A549 (cell line): ENCODE measurements around the gene H2BK1. TPM values are rescaled to one million over a fixed set of nuclear protein-coding genes. Genes with fewer than 3 reads are reported as not detected.

Experiments
- ATAC-seq, 2 experiments: fragments of 200-7000 bp in 1 of 2; fragments of >200 bp in 1 of 2; cut with Nextera tagmentation in 1 of 2; cut with Tn5 transposase in 1 of 2; 3 replicates each; pipeline versions ENCODE4 v1.8.0 to v1.9.1; 2018 to 2020; ENCODE audit warnings: mild to moderate bottlenecking in 1 of 2, moderate library complexity in 1 of 2
- CTCF ChIA-PET: fragments of 300-600 bp; sonication (Branson Sonifier 250); formaldehyde crosslinking; extraction: SDS; loops from one replicate; lab custom pipeline; 2021; ENCODE audit warnings: antibody characterized with exemption, inconsistent platforms; lab: Yijun Ruan, JAX
- POLR2A ChIA-PET: fragments of 350-600 bp; formaldehyde crosslinking; extraction: SDS; loops from one replicate; lab custom pipeline; 2021; ENCODE audit warnings: antibody characterized with exemption, inconsistent platforms; lab: Yijun Ruan, JAX
- DNase-seq, 2 experiments: peaks; one replicate each; pipeline versions ENCODE4 v3.0.0 to v3.0.0-alpha.2; 2011 to 2016; ENCODE audit warnings: low read depth in 1 of 2, low spot score in 1 of 2
- FAIRE-seq: peaks from 2 replicates; lab custom pipeline; 2011; peaks lifted over from hg19 to GRCh38; lab: Jason Lieb, UNC
- H3K27ac ChIP-seq, 2 experiments: fragments of >200 bp; sonication (Bioruptor Twin); formaldehyde crosslinking; 3 replicates each; pipeline ENCODE4 v1.5.1; 2016 to 2017
- H3K4me1 ChIP-seq: fragments of >200 bp; sonication (Bioruptor Twin); formaldehyde crosslinking; 3 replicates; pipeline ENCODE4 v1.6.1; 2016
- H3K4me2 ChIP-seq: fragments of >200 bp; sonication (Bioruptor Twin); formaldehyde crosslinking; 3 replicates; pipeline ENCODE4 v1.6.1; 2016
- H3K4me3 ChIP-seq: fragments of >200 bp; sonication (Bioruptor Twin); formaldehyde crosslinking; 3 replicates; pipeline ENCODE4 v1.5.1; 2016
- H3K9me3 ChIP-seq: fragments of >200 bp; sonication (Bioruptor Twin); formaldehyde crosslinking; 3 replicates; pipeline ENCODE4 v1.6.1; 2016
- BHLHE40 ChIP-seq: IDR thresholded peaks from 2 replicates; pipeline ENCODE4 v1.6.1; 2012; ENCODE audit warnings: low read depth, low read length, inconsistent platforms
- CBX2 ChIP-seq: fragments of 200-600 bp; sonication (generic); IDR thresholded peaks from 2 replicates; pipeline ENCODE4 v1.6.1; 2016; ENCODE audit warnings: low read depth, mild to moderate bottlenecking, borderline replicate concordance
- CBX8 ChIP-seq: fragments of 200-600 bp; sonication (generic); IDR thresholded peaks from 2 replicates; pipeline ENCODE4 v1.6.1; 2016
- CHD2 ChIP-seq: fragments of 150-350 bp; IDR thresholded peaks from 2 replicates; pipeline ENCODE4 v1.6.1; 2014; ENCODE audit warnings: low read length; ENCODE audit not compliant: partially characterized antibody
- CHD4 ChIP-seq: fragments of 200-600 bp; sonication (generic); IDR thresholded peaks from 2 replicates; pipeline ENCODE4 v1.6.1; 2016; ENCODE audit warnings: antibody characterized with exemption, mild to moderate bottlenecking, borderline replicate concordance
- ESRRA ChIP-seq: fragments of 150-350 bp; IDR thresholded peaks from 2 replicates; pipeline ENCODE4 v1.6.1; 2014; ENCODE audit warnings: mild to moderate bottlenecking, low read length, borderline replicate concordance
- FOSB ChIP-seq: fragments of 250-450 bp; sonication (Bioruptor Pico); IDR thresholded peaks from 2 replicates; pipeline ENCODE4 v1.5.0; 2020; ENCODE audit warnings: mild to moderate bottlenecking, moderate library complexity
- FOSL2 ChIP-seq, 2 experiments: fragments of 450-650 bp in 1 of 2; fragments of >200 bp in 1 of 2; sonication (Bioruptor Twin) in 1 of 2; formaldehyde crosslinking; IDR thresholded peaks; 2 replicates each; pipeline versions ENCODE4 v1.5.0 to v1.6.1; 2016 to 2020; ENCODE audit warnings: mild to moderate bottlenecking in 1 of 2, moderate library complexity in 1 of 2
- FOXS1 ChIP-seq: fragments of 250-450 bp; sonication (Bioruptor Pico); IDR thresholded peaks from 2 replicates; pipeline ENCODE4 v1.5.0; 2020; ENCODE audit warnings: mild to moderate bottlenecking, moderate library complexity
- GATA3 ChIP-seq: IDR thresholded peaks from 2 replicates; pipeline ENCODE4 v1.6.1; 2012; ENCODE audit warnings: borderline replicate concordance
- MYC ChIP-seq: IDR thresholded peaks from 2 replicates; pipeline ENCODE4 v1.6.1; 2012; ENCODE audit warnings: mild to moderate bottlenecking, inconsistent platforms, low read length, improper control_type of control experiment, borderline replicate concordance
- PHF8 ChIP-seq: fragments of 200-600 bp; sonication (generic); IDR thresholded peaks from 2 replicates; pipeline ENCODE4 v1.6.1; 2016; ENCODE audit warnings: low read depth, mild to moderate bottlenecking, antibody characterized with exemption, moderate library complexity, borderline replicate concordance
- POLR2A ChIP-seq: IDR thresholded peaks from 2 replicates; pipeline ENCODE4 v1.6.1; 2012; ENCODE audit warnings: mild to moderate bottlenecking, low read length
- POLR2AphosphoS2 ChIP-seq: conservative IDR thresholded peaks from 2 replicates; pipeline ENCODE4 v1.6.1; 2012; ENCODE audit warnings: low read length, improper control_type of control experiment, inconsistent platforms
- RAD21 ChIP-seq, 2 experiments: fragments of >200 bp in 1 of 2; sonication (Bioruptor Twin) in 1 of 2; formaldehyde crosslinking in 1 of 2; IDR thresholded peaks in 1 of 2; conservative IDR thresholded peaks in 1 of 2; 2 replicates in 1 of 2; 3 replicates in 1 of 2; pipeline ENCODE4 v1.6.1; 2012 to 2018; ENCODE audit warnings: inconsistent platforms in 1 of 2
- RFX5 ChIP-seq: fragments of 450-650 bp; IDR thresholded peaks from 2 replicates; pipeline ENCODE4 v1.7.1; 2014; ENCODE audit warnings: antibody characterized with exemption, mild to moderate bottlenecking, moderate library complexity
- TP53 ChIP-seq: fragments of 250-450 bp; sonication (Bioruptor Pico); IDR thresholded peaks from 2 replicates; pipeline ENCODE4 v1.5.0; 2021; ENCODE audit warnings: mild to moderate bottlenecking, moderate library complexity
- ZC3H11A ChIP-seq: fragments of 450-650 bp; IDR thresholded peaks from 2 replicates; pipeline ENCODE4 v1.6.1; 2014; ENCODE audit warnings: antibody characterized with exemption, mild to moderate bottlenecking
- ZFP36 ChIP-seq: fragments of 450-650 bp; IDR thresholded peaks from 2 replicates; pipeline ENCODE4 v1.6.1; 2014; ENCODE audit warnings: borderline replicate concordance; ENCODE audit not compliant: partially characterized antibody
- ZNF302 ChIP-seq: fragments of 250-450 bp; sonication (Bioruptor Pico); IDR thresholded peaks from 2 replicates; pipeline ENCODE4 v1.9.0; 2021; ENCODE audit warnings: inconsistent platforms, mild to moderate bottlenecking, moderate library complexity
- WGBS: methylation state at CpG from one replicate; pipeline ENCODE4 v1.1.6; 2017; ENCODE audit errors: missing lambda C conversion rate; 5-methylcytosine and 5-hydroxymethylcytosine counted together
- polyA plus RNA-seq, 4 experiments: library from polyadenylated mRNA; depleted of rRNA in 3 of 4; stranded (reverse); fragments of >200 nt; fragmentation: RNase III in 1 of 4; extraction: RNeasy Plus Mini Kit Qiagen cat#74134 plus additional on column Dnase treatment in 1 of 4; gene quantifications; 2 replicates in 3 of 4; 3 replicates in 1 of 4; pipeline ENCODE4 v1.2.3, GENCODE V29; 2011 to 2017
- TF ChIP-seq, protein P1 (sequence below): fragments of 250-450 bp; sonication (Bioruptor Pico); IDR thresholded peaks from 2 replicates; pipeline ENCODE4 v1.5.0; 2020; ENCODE audit warnings: low read depth, mild to moderate bottlenecking, moderate library complexity
- TF ChIP-seq, protein P2 (sequence below): IDR thresholded peaks from 2 replicates; pipeline ENCODE4 v1.6.1; 2012; ENCODE audit warnings: low read depth, borderline replicate concordance
- TF ChIP-seq, protein P3 (sequence below): fragments of >200 bp; sonication (Bioruptor Twin); formaldehyde crosslinking; IDR thresholded peaks from 2 replicates; pipeline ENCODE4 v1.6.1; 2016

Gene H2BK1
- polyA plus RNA-seq, 2 of the 4 experiments (the other 2 are of a cell fraction) = not detected

DNA sequence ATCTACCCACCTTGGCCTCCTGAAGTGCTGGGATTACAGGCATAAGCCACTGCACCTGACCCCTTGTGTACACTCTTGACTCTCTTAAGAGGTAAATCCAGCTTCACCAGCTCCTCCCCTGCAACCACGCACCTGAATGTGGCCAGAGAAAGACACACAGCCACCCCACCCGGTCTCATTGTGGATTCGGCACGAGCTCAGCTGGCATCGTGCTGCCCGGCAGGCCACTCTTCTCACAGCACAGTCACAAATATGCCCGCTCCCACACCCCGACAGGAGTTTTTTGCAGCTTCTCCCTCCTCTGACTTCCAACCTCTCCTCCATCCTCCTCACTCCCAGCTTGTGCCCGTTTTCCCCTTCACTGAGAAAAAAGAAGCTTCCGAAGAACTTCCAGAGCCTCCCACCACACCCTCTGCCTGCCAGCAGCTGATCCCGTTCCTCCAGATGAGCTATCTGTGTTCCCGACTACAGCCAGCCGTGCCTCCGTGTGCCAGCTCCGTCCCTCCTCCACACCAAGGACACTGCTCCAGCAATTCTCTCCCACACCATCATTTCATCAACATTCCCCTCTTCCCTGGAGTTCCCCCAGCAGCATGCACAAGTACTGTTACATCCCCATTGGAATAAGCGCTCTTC lies 46.2 kb upstream of the H2BK1 start:
- WGBS = 74% methylated on average over 16 of the region's 16 CpGs
- ATAC-seq = no peak
- Histone ChIP-seq H3K4me2 (no peak overlapping the region), H3K4me3 (no peak overlapping the region), H3K27ac (no peak overlapping the region), H3K4me1 (peaks cover 5% of the 10 kb centered on the region), H3K9me3 (no peaks in the 10 kb centered on the region)
- ChIA-PET POLR2A (interaction anchor here (1.0 kb wide), 1 partner anchor 85 kb away, joined by 3 read pairs; the partner anchor contains the start of gene NUB1), CTCF (interaction anchor here (0.8 to 8.3 kb wide), 4 partner anchors 13 to 59 kb away, joined by 3 to 60 read pairs (median 7); no protein-coding TSS in a partner anchor)
- no peak for FAIRE-seq
- DNase-seq = no peak
- no peak for TF ChIP-seq FOSL2 (IDR thresholded peaks at IDR 0.05)
- no peak for TF ChIP-seq FOSL2 (CRISPR knock-in tag; IDR thresholded peaks at IDR 0.05)
- no peak for TF ChIP-seq ZNF302 (CRISPR knock-in tag)

DNA sequence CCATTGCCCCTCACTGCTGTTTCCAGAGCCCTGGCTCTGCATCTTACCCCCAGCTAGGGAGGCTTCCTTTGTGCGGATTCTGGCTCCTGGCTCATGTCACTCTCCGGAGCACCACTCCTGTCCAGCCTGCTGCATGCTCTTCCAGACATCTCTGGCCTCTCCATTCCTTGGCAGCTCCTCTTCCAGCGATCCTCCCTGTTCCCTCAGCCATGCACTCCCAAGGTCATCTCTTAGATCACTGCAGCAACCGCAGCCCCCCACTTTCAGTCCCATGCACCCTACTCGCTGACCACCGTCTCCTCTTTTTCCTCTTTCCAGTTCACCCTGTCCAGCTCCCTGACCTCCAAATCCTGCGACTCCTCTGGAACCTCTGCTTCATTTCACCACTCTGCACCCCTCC lies 45.1 kb upstream of the H2BK1 start:
- WGBS = 65% methylated on average over 7 of the region's 7 CpGs
- FAIRE-seq = no peak
- TF ChIP-seq, protein P1, sequence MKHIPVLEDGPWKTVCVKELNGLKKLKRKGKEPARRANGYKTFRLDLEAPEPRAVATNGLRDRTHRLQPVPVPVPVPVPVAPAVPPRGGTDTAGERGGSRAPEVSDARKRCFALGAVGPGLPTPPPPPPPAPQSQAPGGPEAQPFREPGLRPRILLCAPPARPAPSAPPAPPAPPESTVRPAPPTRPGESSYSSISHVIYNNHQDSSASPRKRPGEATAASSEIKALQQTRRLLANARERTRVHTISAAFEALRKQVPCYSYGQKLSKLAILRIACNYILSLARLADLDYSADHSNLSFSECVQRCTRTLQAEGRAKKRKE (CRISPR knock-in tag) = no peak
- no peak for TF ChIP-seq RAD21 (conservative IDR thresholded peaks at IDR 0.05 in 1 of 2, IDR thresholded peaks at IDR 0.05 in 1 of 2)
- TF ChIP-seq FOXS1 (CRISPR knock-in tag) = no peak
- no peak for TF ChIP-seq POLR2A

DNA sequence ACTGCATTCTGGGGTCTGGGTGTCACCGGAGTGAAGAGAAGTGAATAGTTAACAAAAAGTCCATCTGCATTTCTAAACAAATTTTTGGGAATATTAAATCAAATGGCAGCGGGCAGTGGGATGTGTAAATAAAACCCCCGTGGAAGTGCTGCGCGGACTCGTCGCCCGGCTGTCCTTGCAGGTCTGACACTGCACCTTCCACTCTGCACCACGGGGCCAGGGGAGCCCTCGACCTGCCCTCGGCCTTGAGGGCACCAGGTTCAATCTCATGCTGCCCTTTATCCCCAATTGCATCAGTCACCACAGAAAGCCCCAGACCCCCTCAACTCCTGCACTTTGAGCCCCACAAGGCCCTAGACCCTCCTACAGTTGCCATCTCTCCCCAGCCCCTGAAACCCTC lies 44.6 kb upstream of the H2BK1 start:
- Histone ChIP-seq H3K9me3 (no peaks in the 10 kb centered on the region), H3K4me3 (no peak overlapping the region), H3K27ac (no peak overlapping the region), H3K4me1 (peaks cover 14% of the 10 kb centered on the region), H3K4me2 (no peak overlapping the region)
- 78% methylated on average over 11 of the region's 11 CpGs for WGBS
- FAIRE-seq = no peak
- ATAC-seq = no peak
- no peak for DNase-seq
- POLR2A ChIA-PET = no interaction called here
- CTCF ChIA-PET = interaction anchor here (2.0 to 8.3 kb wide), 2 partner anchors 11 to 12 kb away, joined by 5 to 60 read pairs; no protein-coding TSS in a partner anchor
- TF ChIP-seq POLR2A (no peak), CBX2 (no peak), ZC3H11A (no peak), ESRRA (no peak), CBX8 (no peak), PHF8 (no peak), GATA3 (no peak), CHD2 (no peak), RFX5 (no peak), ZFP36 (no peak), TP53 (CRISPR knock-in tag) (no peak), CHD4 (no peak), FOSB (CRISPR knock-in tag) (no peak), MYC (no peak), BHLHE40 (no peak), POLR2AphosphoS2 (no peak), FOSL2 (IDR thresholded peaks at IDR 0.05) (no peak), FOSL2 (CRISPR knock-in tag; IDR thresholded peaks at IDR 0.05) (no peak)
- TF ChIP-seq, protein P2, sequence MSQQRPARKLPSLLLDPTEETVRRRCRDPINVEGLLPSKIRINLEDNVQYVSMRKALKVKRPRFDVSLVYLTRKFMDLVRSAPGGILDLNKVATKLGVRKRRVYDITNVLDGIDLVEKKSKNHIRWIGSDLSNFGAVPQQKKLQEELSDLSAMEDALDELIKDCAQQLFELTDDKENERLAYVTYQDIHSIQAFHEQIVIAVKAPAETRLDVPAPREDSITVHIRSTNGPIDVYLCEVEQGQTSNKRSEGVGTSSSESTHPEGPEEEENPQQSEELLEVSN = no peak
- TF ChIP-seq, protein P3, sequence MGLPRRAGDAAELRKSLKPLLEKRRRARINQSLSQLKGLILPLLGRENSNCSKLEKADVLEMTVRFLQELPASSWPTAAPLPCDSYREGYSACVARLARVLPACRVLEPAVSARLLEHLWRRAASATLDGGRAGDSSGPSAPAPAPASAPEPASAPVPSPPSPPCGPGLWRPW = no peak
- TF ChIP-seq, all 56 proteins: peak for 0

More for the DNA sequence above, 45.1 kb upstream of the H2BK1 start:
- Histone ChIP-seq H3K4me2 (no peak overlapping the region), H3K4me1 (peaks cover 11% of the 10 kb centered on the region), H3K4me3 (no peak overlapping the region), H3K9me3 (no peaks in the 10 kb centered on the region), H3K27ac (no peak overlapping the region)
- no peak for DNase-seq
- ChIA-PET POLR2A (interaction anchor here (1.0 kb wide), 1 partner anchor 86 kb away, joined by 3 read pairs; the partner anchor contains the start of gene NUB1), CTCF (interaction anchor here (0.8 to 8.3 kb wide), 4 partner anchors 11 to 60 kb away, joined by 3 to 60 read pairs (median 8); no protein-coding TSS in a partner anchor)
- no peak for ATAC-seq
